Ishikawa (cell line): Measurements from ENCODE around the gene CARM1.
A peak's percentile ranks its signal among the peaks of the same experiment; 100 is the strongest.

Experiments used
- CEBPB ChIP-seq: IDR thresholded peaks from 2 replicates; pipeline ENCODE4 v1.6.1; 2012
- CREB1 ChIP-seq: IDR thresholded peaks from 2 replicates; pipeline ENCODE4 v1.6.1; 2012; ENCODE audit warnings: low read depth
- EGR1 ChIP-seq: IDR thresholded peaks from 2 replicates; pipeline ENCODE4 v1.6.1; 2012
- EP300 ChIP-seq: IDR thresholded peaks from 2 replicates; pipeline ENCODE4 v1.6.1; 2012; ENCODE audit warnings: borderline replicate concordance
- FOXM1 ChIP-seq: IDR thresholded peaks from 2 replicates; pipeline ENCODE4 v1.6.1; 2012; ENCODE audit warnings: low read depth, borderline replicate concordance
- NFIC ChIP-seq: IDR thresholded peaks from 2 replicates; pipeline ENCODE4 v1.6.1; 2012
- RAD21 ChIP-seq: IDR thresholded peaks from 2 replicates; pipeline ENCODE4 v1.6.1; 2012; ENCODE audit warnings: low read depth
- TAF1 ChIP-seq: IDR thresholded peaks from 2 replicates; pipeline ENCODE4 v1.6.1; 2012; ENCODE audit warnings: low read depth, mild to moderate bottlenecking
- TCF12 ChIP-seq: IDR thresholded peaks from 2 replicates; pipeline ENCODE4 v1.6.1; 2012; ENCODE audit warnings: low read depth
- TEAD4 ChIP-seq: IDR thresholded peaks from 2 replicates; pipeline ENCODE4 v1.6.1; 2012
- YY1 ChIP-seq: IDR thresholded peaks from 2 replicates; pipeline ENCODE4 v1.6.1; 2012; ENCODE audit warnings: low read depth
- ZBTB7A ChIP-seq: IDR thresholded peaks from 2 replicates; pipeline ENCODE4 v1.6.1; 2012; ENCODE audit warnings: low read depth
- TF ChIP-seq, protein P1 (sequence below): IDR thresholded peaks from 2 replicates; pipeline ENCODE4 v1.6.1; 2012; ENCODE audit warnings: low read depth, mild to moderate bottlenecking
- TF ChIP-seq, protein P2 (sequence below): IDR thresholded peaks from 2 replicates; pipeline ENCODE4 v1.6.1; 2012
- TF ChIP-seq, protein P3 (sequence below): IDR thresholded peaks from 2 replicates; pipeline ENCODE4 v1.6.1; 2012

CARM1 gene

DNA sequence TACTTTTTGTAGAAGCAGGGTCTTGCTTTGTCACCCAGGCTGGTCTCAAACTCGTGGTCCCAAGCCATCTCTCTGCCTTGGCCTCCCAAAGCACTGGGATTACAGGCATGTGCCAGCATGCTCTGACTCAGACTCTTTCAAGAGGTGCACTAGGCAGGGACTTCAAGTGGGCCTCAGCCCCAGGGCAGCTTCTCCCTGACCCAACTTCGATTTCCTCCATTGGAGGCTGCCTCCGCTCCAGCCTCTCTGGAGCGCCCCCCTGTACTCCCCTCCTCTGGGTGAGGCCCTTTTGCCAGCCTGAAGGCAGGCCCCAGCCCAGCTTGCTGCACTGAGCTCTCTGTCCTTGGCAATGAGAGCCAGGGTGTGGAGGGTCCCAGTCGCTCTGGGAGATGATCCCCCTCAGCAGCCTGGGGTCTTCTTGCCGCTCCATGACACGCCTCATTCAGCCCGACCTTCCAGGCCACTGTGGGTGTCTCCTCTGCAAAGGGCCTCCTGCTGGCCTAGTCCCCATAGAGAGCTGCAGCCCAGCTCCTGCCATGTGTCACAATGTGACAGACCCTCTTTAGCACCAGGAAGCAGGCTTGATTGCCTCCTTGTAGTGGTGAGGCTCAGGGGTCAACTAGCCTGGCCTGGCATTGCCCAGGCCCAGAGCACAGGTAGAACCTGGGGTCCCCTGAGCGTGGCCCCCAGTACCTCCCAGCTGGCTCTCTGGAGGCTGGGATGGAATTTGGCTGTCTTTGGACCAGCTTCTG is 16.4 kb downstream of the CARM1 start:
- TF ChIP-seq, protein P1, sequence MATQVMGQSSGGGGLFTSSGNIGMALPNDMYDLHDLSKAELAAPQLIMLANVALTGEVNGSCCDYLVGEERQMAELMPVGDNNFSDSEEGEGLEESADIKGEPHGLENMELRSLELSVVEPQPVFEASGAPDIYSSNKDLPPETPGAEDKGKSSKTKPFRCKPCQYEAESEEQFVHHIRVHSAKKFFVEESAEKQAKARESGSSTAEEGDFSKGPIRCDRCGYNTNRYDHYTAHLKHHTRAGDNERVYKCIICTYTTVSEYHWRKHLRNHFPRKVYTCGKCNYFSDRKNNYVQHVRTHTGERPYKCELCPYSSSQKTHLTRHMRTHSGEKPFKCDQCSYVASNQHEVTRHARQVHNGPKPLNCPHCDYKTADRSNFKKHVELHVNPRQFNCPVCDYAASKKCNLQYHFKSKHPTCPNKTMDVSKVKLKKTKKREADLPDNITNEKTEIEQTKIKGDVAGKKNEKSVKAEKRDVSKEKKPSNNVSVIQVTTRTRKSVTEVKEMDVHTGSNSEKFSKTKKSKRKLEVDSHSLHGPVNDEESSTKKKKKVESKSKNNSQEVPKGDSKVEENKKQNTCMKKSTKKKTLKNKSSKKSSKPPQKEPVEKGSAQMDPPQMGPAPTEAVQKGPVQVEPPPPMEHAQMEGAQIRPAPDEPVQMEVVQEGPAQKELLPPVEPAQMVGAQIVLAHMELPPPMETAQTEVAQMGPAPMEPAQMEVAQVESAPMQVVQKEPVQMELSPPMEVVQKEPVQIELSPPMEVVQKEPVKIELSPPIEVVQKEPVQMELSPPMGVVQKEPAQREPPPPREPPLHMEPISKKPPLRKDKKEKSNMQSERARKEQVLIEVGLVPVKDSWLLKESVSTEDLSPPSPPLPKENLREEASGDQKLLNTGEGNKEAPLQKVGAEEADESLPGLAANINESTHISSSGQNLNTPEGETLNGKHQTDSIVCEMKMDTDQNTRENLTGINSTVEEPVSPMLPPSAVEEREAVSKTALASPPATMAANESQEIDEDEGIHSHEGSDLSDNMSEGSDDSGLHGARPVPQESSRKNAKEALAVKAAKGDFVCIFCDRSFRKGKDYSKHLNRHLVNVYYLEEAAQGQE: no peak
- 0 out of 2 replicates have a peak, but pooled peaks have one; percentile 8 for TF ChIP-seq ZBTB7A

DNA sequence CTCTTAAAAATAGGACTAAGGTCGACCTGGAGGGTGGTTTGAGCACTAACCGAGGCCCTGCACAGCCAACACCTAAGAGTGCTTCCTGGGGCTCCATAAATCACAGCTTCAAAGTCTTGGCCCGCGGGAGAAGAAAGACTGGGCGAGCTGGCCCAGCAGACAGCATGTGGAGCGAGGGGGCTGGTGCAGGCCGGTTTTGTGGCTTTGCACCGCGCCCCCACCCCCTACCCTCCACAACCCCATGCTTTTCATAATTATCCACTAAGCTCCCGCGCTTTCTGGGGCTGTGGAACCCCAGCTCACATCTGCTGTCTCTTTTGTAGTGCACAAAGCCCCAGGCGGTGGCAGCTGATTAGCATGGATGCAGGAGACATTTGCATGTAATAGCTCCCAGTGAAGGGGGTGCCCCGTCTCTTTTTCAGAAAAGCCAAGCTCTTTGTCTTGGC is 17.1 kb downstream of the CARM1 start:
- TF ChIP-seq, protein P2, sequence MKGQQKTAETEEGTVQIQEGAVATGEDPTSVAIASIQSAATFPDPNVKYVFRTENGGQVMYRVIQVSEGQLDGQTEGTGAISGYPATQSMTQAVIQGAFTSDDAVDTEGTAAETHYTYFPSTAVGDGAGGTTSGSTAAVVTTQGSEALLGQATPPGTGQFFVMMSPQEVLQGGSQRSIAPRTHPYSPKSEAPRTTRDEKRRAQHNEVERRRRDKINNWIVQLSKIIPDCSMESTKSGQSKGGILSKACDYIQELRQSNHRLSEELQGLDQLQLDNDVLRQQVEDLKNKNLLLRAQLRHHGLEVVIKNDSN: no peak
- TF ChIP-seq TAF1 (no peak), NFIC (peak; percentile 65), EGR1 (no peak), EP300 (peak; percentile 58; the same call in 1 of the 2 replicates), ZBTB7A (no peak), TCF12 (peak; percentile 53; the same call in 1 of the 2 replicates), TEAD4 (peak; percentile 21), CEBPB (no peak), FOXM1 (no peak), YY1 (0 out of 2 replicates have a peak, but pooled peaks have one; percentile 18), CREB1 (no peak), RAD21 (no peak)
- TF ChIP-seq, protein P1: no peak
- TF ChIP-seq, protein P3, sequence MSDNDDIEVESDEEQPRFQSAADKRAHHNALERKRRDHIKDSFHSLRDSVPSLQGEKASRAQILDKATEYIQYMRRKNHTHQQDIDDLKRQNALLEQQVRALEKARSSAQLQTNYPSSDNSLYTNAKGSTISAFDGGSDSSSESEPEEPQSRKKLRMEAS: peak; percentile 47

DNA sequence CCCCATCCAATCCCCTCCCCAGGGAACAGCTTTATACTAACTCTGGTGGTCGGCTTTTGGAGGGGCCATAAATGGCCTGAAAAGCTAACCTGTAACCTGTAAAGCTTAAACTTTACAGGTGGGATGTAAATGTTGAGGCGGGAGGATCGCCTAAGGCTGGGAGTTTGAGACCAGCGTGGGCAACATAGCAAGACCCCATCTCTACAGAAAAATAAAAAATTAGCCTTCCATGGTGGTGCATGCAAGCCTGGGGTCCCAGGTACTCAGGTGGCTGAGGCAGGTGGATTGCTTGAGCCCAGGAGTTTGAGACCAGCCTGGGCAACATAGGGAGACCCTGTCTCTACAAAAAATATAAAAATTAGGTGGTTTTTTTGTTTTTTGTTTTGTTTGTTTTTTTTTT is 18.5 kb downstream of the CARM1 start:
- TF ChIP-seq TAF1: no peak
- TF ChIP-seq CEBPB: no peak
- TF ChIP-seq TEAD4: no peak
- TF ChIP-seq ZBTB7A: no peak
- TF ChIP-seq, protein P3: no peak

DNA sequence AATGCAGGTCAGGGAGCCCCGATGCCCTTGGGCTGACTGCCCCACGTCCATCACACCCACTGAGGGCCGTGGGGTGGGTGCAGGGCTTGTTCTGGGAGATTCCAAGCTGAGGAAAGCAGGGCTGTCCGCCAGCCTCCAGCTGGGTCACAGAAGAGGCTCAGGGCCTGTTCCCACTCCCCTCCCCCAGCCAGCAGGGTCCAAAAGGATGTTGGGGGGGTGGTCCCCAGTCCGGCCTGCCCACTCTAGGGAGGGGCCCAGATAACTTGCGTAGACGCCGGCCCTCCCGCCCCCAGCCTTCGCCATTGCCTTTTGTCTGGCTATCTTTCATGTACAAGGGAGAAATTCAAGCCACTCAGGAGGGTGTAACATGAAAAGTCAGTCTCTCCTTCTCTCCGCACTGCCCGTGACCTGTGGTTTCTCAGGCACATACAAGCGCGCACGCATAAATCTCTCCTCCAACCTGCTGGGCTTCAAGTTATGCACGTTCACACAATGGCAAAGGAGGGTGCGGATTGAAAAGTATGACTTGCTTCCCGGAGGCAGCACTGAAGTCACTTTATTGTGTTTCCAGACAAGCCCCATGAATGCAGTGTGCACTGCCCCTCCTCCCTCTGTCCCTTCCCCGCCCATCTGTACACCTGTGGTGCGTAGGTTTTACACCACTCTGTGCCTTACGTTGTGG is 20.2 kb downstream of the CARM1 start:
- TF ChIP-seq, protein P2: peak; percentile 5; the same call in 1 of the 2 replicates
- TF ChIP-seq RAD21: no peak
- TF ChIP-seq, protein P3: peak; percentile 86
- TF ChIP-seq FOXM1: 0 out of 2 replicates have a peak, but pooled peaks have one; percentile 29
- TF ChIP-seq CREB1: no peak
- no peak; the same call in 1 of the 2 replicates for TF ChIP-seq TAF1
- peak; percentile 46; the same call in 1 of the 2 replicates for TF ChIP-seq ZBTB7A
- TF ChIP-seq TCF12: peak; percentile 84
- no peak; the same call in 1 of the 2 replicates for TF ChIP-seq EGR1
- peak; percentile 75; the same call in 1 of the 2 replicates for TF ChIP-seq EP300
- peak; percentile 38 for TF ChIP-seq NFIC
- peak; percentile 65 for TF ChIP-seq TEAD4
- peak; percentile 19; the same call in 1 of the 2 replicates for TF ChIP-seq CEBPB
- no peak for TF ChIP-seq YY1

DNA sequence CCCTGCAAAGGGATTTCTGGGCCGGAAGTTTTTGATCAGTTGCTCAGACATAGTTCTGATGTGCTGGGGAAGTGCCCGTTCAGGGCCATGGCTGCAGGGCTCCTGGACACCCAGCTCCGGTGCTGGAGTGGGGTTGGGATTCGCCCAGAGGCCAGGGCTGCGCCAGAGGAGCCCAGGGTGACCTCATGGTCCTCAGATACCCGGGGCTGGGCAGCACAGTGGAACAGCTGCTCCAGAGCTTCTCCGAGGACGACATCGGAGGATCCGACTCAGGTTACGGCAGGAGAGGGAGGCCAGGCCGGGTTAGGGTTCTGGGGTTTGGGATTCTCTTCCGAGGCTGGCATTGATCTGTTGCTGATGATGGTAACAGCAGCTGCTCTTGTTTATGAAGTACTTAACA is 20.9 kb downstream of the CARM1 start:
- TF ChIP-seq CEBPB (no peak), TAF1 (no peak), TEAD4 (no peak), CREB1 (no peak), ZBTB7A (no peak; the same call in 1 of the 2 replicates), RAD21 (no peak), EGR1 (no peak), NFIC (no peak), EP300 (no peak), FOXM1 (no peak), YY1 (no peak), TCF12 (no peak)
- TF ChIP-seq, protein P2: no peak
- TF ChIP-seq, protein P1: no peak
- TF ChIP-seq, protein P3: no peak
